ENCODE results near the gene ESX1.

DNA sequence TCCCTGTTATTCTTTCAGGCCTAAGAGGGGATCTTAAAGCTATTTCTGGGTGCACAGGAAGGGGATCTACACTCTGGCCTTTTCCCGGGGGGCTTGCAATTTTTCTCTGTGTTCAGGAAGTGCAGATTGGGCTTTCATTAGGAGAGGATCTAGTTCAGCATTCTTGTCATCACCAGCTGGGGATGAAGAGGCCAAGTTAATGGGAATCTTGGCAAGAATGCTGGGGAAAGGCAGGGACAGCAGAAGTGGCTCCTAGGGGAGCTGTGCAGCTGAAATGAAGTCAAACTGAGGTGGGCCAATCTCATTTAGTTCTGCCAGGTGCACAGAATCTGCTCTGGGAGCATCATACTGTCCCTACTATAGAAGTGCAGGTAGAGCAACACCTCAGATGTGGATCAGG lies 40.9 kb upstream of the ESX1 start:
- TF ChIP-seq EZH2 (IDR thresholded peaks at IDR 0.05) (no peak), CTCF (IDR thresholded peaks at IDR 0.05) (no peak), EZH2phosphoT487 (IDR thresholded peaks at IDR 0.05) (no peak)
